Memory B cell (primary cell): ENCODE results near the gene IFI6.
"Not testable (repeated sequence)": the region's sequence is repeated elsewhere in the genome, so short reads cannot be mapped to it uniquely, and the experiment has no call there.

Source experiments
- ATAC-seq: fragments of 150-1000 bp; cut with Tn5 transposase; 2 replicates; pipeline ENCODE4 v1.10.0; 2021; ENCODE audit warnings: low read depth, mild to moderate bottlenecking, moderate library complexity
- DNase-seq, 2 donors: peaks; one replicate each; pipeline ENCODE4 v3.0.0; 2022; ENCODE audit warnings: low spot score in 2 of 2
- H3K27ac Mint-ChIP-seq: one replicate; pipeline ENCODE4 v1.8.0; 2022; ENCODE audit warnings: mild to moderate bottlenecking, moderate library complexity, mixed read lengths
- H3K27me3 Mint-ChIP-seq: one replicate; pipeline ENCODE4 v1.8.0; 2022; ENCODE audit warnings: mixed read lengths
- H3K36me3 Mint-ChIP-seq: one replicate; pipeline ENCODE4 v1.8.0; 2022; ENCODE audit warnings: mild to moderate bottlenecking, mixed read lengths
- H3K4me1 Mint-ChIP-seq: one replicate; pipeline ENCODE4 v1.8.0; 2022; ENCODE audit warnings: mixed read lengths
- H3K4me3 Mint-ChIP-seq: one replicate; pipeline ENCODE4 v1.8.0; 2022; ENCODE audit warnings: mild to moderate bottlenecking, moderate library complexity, mixed read lengths
- H3K9me3 Mint-ChIP-seq: one replicate; pipeline ENCODE4 v1.8.0; 2022; ENCODE audit warnings: mixed read lengths

Gene IFI6, protein sequence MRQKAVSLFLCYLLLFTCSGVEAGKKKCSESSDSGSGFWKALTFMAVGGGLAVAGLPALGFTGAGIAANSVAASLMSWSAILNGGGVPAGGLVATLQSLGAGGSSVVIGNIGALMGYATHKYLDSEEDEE

DNA sequence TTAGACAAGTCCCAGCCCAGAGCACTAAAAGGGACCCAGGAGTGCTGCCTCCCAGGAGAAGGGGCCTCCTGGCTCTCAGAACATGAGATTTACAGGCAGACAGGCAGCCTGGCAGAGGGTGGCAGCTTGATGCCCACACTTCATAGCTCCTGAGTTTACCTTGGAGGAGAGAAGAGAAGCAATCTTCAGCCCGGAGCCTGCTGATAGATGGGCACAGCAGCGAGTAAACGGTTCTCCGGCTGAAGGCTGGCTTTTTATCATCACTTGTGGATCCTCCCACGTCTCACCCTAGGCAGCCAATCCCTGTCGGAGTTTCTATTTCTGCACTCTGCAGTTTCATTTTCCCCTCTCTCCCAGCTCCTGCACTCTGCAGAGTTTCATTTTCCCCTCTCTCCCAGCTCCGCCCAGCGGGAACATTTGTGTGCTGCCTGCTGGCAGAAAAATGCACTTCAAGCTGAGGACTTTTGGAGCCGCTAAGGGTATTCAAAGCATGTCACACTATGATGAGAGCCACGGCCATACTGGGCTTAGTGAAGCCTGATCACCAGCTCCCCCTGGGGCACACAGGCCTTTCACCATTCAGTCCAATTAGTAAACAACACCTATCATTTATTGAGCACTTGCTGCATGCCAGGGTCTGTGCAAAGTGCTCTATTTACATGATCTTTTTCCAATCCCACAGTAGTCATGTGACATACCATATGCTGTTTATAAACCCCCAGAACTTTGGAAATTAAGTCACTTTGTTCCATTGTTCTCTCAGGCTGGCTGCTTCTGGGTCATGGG lies at the start of gene IFI6:
Gene IFI6 (minus strand): TSS at position 229 of the 786 bp plus-strand sequence. CDS start 2,878 bp downstream, outside the sequence.
- peaks cover 1% of the 10 kb centered on the region for H3K36me3 Mint-ChIP-seq
- ATAC-seq (peak; percentile 87), DNase-seq (peak; percentile 48 to 62)

DNA sequence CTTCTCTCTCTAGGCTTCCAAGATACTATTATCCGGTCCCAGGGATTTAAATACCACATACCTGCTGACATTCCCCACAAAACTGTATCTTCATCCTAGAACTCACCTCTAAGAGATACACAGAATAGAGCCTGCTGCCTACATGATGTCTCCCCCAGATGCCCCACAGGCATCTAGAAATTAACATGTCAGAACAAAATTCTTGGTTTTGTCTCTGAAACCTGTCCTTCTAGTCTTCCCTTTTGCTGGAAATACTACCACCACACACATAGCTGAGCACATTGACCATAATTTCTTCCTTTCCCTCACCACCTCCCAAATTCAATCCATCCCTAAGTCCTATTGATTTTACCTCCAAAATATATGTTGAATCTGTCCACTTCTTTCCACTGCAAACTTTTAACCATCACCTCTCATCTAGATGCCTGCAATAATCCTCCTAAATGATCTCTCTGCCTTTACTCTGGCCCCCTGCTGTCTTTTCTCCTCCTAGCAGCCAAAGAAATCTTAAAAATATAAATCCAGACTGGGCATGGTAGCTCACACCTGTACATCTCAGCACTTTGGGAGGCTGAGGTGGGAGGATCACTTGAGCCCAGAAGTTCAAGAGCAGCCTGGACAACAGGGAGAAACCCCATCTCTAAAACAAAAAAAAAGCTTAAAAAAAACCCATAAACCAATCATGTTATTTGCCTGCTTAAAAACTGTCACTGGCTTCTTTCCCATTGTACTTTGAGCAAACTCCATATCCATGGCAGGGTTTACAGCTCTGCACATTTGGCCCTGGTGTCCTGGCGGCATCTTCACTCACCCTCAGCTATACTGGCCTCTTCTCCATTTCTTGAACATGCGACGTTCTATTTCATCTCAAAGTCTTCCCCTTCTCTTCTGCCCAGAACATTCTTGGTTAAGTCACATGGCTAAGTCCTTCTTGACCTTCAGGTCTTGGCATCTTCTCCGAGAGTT lies 47.6 kb upstream of the IFI6 start:
- H3K27ac Mint-ChIP-seq: no peak overlapping the region
- ATAC-seq: peak; percentile 55

More for the DNA sequence above, at the start of gene IFI6:
- H3K9me3 Mint-ChIP-seq: no peaks in the 10 kb centered on the region
- H3K4me1 Mint-ChIP-seq: peaks cover 13% of the 10 kb centered on the region
- peak within 1 kb of the TSS; percentile 94 for H3K27ac Mint-ChIP-seq
- H3K4me3 Mint-ChIP-seq: peak within 1 kb of the TSS; percentile 98
- no peaks in the 10 kb centered on the region for H3K27me3 Mint-ChIP-seq

DNA sequence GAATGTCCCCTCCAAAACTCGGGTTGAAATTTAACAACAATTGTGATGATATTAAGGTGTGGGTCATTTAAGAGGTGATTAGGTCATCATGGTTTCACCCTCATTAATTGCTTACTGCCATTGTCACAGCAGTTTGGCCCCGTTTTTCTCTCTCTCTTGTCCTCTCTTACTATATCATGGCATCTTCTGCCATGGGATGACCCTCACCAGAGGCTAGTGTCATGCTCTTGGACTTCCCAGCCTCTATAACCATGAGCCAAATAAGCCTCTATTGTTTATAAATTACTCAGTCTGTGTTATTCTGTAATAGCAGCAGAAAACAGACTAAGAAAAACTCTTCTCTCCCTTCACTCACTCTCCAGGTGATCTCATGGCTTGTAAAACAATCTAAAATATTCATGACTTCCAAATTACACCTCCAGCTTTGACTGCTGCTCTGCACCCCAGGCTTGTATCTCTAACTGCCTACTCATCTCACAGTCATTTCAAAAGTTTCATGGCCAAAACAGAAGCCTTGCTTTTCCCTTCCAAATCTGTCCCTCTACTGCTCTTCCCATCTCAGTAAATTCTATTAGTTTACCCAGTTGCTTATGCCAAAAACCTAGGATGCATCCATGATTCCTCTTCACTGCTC lies 44.4 kb upstream of the IFI6 start:
- Mint-ChIP-seq H3K27me3 (peaks cover 18% of the 10 kb centered on the region), H3K36me3 (peaks cover 9% of the 10 kb centered on the region), H3K9me3 (peaks cover 10% of the 10 kb centered on the region), H3K4me1 (peaks cover 3% of the 10 kb centered on the region), H3K27ac (no peak overlapping the region), H3K4me3 (no peak overlapping the region)
- DNase-seq (no peak), ATAC-seq (no peak)

More for the DNA sequence above, 47.6 kb upstream of the IFI6 start:
- Mint-ChIP-seq H3K27me3 (peaks cover 13% of the 10 kb centered on the region), H3K4me3 (no peak overlapping the region), H3K36me3 (peaks cover 9% of the 10 kb centered on the region), H3K9me3 (peaks cover 10% of the 10 kb centered on the region), H3K4me1 (peaks cover 3% of the 10 kb centered on the region)
- DNase-seq: no peak

DNA sequence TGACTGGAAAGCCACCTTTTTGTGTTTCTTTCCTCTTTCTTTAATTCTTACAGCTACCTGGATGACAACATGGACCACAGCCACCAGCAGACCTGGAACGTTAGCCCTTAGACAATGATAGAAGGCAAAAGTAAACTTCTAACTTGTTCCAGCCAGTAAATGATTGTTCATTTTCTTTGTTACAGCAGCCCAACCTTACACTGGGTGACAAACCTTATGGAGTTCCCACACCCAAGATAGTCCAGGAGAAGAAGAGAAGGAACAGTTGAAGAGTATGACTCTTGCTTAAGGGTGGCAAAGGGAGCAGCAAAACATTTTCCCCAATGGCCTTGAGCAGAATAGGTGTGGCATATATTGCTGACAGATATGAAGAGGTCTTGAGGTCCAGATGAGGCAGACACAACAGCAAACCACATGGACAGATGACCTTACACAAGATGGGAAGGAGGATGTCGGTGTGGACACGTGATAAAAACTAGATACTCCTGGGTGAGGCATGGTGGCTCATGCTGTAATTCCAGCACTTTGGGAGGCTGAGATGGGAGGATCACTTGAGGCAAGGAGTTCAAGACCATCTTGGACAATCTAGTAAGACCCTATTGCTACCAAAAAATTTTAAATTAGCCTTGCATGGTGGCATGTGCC lies 42.0 kb upstream of the IFI6 start:
- ATAC-seq (no peak), DNase-seq (no peak)
- Mint-ChIP-seq H3K27me3 (peaks cover 16% of the 10 kb centered on the region), H3K4me1 (no peaks in the 10 kb centered on the region), H3K36me3 (peaks cover 9% of the 10 kb centered on the region), H3K4me3 (no peak overlapping the region), H3K27ac (no peak overlapping the region), H3K9me3 (peaks cover 10% of the 10 kb centered on the region)

DNA sequence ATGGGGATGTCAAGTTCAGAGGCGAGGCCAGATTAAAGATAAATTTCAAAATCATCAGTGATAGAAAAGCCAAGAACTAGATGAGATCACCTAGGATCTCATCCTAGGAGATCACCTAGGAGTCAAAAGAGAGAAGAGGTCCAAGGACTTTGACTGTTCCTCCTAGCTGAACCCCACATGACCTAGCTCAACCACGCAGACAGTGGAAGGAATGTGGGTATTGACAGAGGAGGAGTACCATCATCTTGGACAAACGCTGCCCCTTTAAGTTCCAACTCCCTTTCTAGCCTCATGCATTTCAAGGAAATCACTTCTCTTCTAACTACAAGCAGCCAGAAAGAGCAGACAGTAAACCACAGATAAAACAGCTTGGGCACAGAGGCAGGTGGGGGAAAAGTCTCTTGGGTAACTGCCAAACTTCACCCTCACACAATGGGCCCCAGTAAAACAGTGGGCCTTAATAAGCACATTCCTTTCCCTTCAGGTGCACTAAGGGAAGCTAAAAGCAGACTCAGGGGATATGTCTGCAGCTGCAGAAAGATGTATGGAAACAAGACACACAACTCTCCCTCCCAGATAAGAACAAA lies 41.2 kb upstream of the IFI6 start:
- peaks cover 10% of the 10 kb centered on the region for H3K9me3 Mint-ChIP-seq
- peaks cover 9% of the 10 kb centered on the region for H3K36me3 Mint-ChIP-seq
- H3K4me1 Mint-ChIP-seq: no peaks in the 10 kb centered on the region
- no peak overlapping the region for H3K4me3 Mint-ChIP-seq
- peaks cover 18% of the 10 kb centered on the region for H3K27me3 Mint-ChIP-seq
- ATAC-seq: no peak
- no peak for DNase-seq
- no peak overlapping the region for H3K27ac Mint-ChIP-seq

DNA sequence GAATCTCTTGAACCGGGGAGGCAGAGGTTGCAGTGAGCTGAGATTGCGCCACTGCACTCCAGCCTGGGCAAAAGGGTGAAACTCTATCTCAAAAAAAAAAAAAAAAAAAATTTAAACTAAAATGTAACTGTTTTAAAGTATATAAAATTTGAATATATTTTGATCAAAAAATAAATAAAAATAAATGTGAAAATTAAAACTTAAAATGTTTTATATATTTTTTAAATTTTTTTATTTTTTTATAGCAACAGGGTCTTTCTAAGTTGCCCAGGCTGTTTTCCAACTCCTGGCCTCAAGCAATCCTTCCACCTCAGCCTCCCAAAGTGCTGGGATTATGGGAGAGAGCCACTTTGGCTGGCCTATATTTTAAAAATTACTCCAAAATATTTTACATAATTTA lies 38.6 kb upstream of the IFI6 start:
- ATAC-seq (no peak), DNase-seq (no peak)
- H3K4me1 Mint-ChIP-seq: no peaks in the 10 kb centered on the region
- H3K27ac Mint-ChIP-seq: no peak overlapping the region
- H3K36me3 Mint-ChIP-seq: no peaks in the 10 kb centered on the region
- no peak overlapping the region for H3K4me3 Mint-ChIP-seq
- H3K27me3 Mint-ChIP-seq: peaks cover 6% of the 10 kb centered on the region
- H3K9me3 Mint-ChIP-seq: no peaks in the 10 kb centered on the region

DNA sequence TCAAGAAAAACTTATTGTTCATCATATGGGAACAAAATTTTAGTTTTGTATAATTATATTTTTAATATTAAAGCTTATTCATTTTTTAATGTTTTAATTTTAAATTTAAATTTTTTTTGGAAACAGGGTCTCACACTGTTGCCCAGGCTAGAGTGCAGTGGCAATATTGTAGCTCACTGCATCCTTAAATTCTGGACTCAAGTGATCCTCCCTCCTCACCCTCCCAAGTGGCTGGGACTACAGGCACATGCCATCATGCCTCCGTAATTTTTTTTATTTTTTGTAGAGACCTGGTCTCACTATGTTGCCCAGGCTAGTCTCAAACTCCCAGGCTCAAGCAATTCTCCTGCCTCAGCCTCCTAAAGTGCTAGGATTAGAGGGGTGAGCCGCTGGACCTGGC lies 33.6 kb upstream of the IFI6 start:
- no peaks in the 10 kb centered on the region for H3K36me3 Mint-ChIP-seq
- H3K27me3 Mint-ChIP-seq: peaks cover 4% of the 10 kb centered on the region
- no peak for ATAC-seq
- no peak overlapping the region for H3K27ac Mint-ChIP-seq
- no peak for DNase-seq
- no peaks in the 10 kb centered on the region for H3K4me1 Mint-ChIP-seq
- no peak overlapping the region for H3K4me3 Mint-ChIP-seq
- H3K9me3 Mint-ChIP-seq: peaks cover 2% of the 10 kb centered on the region

DNA sequence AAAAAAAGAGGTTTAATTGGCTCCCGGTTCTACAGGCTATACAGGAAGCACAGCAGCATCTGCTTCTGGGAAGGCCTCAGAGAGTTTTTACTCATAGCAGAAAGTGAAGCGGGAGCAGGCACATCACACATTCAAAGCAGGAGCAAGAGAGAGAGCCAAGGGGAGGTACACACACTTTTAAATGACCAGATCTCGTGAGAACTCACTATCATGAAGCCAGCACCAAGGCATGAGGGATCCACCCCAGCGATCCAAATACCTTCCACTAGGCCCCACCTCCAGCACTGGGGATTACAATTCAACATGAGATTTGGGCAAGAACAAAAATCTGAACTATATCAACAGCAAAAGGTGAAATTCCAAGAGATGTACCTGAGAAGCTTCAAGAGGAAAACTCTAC lies 33.0 kb upstream of the IFI6 start:
- Mint-ChIP-seq H3K4me3 (no peak overlapping the region), H3K27me3 (peaks cover 4% of the 10 kb centered on the region), H3K9me3 (peaks cover 2% of the 10 kb centered on the region), H3K4me1 (no peaks in the 10 kb centered on the region), H3K36me3 (no peaks in the 10 kb centered on the region), H3K27ac (no peak overlapping the region)
- DNase-seq (no peak), ATAC-seq (no peak)

DNA sequence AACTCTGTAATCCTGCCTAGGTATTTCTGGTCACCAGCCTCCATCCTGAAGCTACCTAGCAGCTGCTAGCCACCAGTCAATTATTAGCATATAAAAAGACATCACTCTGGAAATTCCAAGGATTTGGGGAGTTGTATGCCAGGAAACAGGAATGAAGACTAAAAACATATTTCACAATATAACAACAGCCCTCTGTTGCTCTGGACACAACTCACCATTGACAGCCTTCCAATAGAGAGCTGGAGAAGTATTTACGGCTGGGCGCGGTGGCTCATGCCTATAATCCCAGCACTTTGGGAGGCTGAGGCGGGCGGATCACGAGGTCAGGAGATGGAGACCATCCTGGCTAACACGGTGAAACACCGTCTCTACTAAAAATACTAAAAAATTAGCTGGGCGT lies 24.8 kb upstream of the IFI6 start:
- not testable (repeated sequence) for H3K27me3 Mint-ChIP-seq, ATAC-seq, H3K27ac Mint-ChIP-seq, H3K4me3 Mint-ChIP-seq, H3K4me1 Mint-ChIP-seq, H3K9me3 Mint-ChIP-seq, DNase-seq, H3K36me3 Mint-ChIP-seq

DNA sequence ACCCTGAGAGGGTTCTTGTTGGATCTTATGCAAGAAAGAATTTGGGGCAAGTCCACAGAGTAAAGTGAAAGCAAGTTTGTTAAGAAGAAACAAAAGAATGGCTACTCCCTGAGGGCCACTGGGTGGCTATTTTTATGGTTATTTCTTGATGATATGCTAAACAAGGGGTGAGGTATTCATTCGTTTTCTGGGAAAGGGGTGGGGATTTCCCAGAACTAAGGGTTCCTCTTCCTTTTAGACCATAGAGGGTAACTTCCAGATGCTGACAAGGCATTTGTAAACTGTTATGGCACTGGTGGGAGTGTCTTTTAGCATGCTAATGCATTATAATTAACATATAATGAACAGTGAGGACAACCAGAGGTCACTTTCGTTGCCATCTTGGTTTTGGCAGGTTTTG lies 18.2 kb upstream of the IFI6 start:
- ATAC-seq: no peak
- DNase-seq: no peak
- Mint-ChIP-seq H3K4me1 (peaks cover 8% of the 10 kb centered on the region), H3K27me3 (peaks cover 2% of the 10 kb centered on the region), H3K27ac (peak overlapping the region; percentile 28), H3K9me3 (no peaks in the 10 kb centered on the region), H3K36me3 (no peaks in the 10 kb centered on the region), H3K4me3 (no peak overlapping the region)

DNA sequence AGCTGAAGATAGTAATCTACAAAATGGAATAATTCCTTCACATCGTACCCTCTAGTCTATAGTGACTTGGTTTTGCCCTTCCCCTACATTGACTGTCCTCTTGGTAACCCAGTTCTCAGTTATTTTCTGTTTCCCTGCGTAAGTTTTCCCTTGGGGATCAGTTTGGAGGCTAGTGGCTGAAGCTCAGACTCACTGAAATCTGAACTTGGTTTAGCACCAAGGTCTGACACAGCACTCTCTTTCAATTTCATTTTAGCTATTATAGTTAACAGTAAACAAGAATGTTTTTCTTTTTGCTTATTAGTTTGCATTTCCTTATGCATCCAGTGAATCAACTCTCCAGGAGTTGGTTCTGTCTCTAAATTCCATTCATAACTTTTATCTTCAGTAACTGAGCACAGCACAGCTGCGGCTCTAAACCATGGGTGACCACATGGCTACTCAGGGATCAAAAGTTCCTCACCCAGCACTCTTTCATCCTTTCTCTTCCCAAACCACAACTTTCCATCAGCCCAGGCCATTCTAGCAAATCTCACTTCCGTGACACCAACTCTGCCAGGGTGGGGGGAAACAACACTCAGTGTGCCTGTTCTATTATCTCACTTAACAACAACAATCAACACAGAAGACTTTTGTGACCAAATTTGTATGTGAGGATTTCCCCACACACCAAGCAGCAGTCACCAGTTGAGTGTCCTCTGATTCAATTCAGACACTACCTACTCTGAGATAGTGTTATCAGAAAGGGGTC lies 17.6 kb upstream of the IFI6 start:
- peaks cover 5% of the 10 kb centered on the region for H3K27me3 Mint-ChIP-seq

DNA sequence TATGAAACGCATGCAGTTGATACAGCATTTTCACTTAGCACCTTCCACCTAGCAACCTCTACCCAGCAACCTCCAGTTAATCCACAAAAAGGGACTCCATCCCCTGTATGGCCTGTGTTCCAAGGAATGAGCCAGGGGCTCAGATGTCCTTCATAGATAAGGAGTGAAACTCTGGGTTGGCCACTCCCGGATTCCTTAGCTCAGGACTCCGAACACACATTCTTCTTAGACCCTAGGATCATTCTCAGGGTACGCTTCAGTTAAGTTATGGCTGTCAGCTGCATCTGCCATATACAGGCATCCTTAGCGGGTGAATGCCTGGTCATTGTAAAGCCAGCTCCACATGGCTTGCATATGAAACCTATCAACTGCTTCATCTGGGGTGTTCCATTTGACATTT lies 15.9 kb upstream of the IFI6 start:
- Mint-ChIP-seq H3K36me3 (peaks cover 3% of the 10 kb centered on the region), H3K4me3 (no peak overlapping the region), H3K9me3 (peaks cover under 1% of the 10 kb centered on the region), H3K27me3 (peaks cover 5% of the 10 kb centered on the region), H3K27ac (no peak overlapping the region), H3K4me1 (peaks cover 8% of the 10 kb centered on the region)
- DNase-seq (no peak), ATAC-seq (no peak)

More for the DNA sequence above, 17.6 kb upstream of the IFI6 start:
- ATAC-seq: no peak
- H3K36me3 Mint-ChIP-seq: peaks cover 3% of the 10 kb centered on the region
- H3K4me1 Mint-ChIP-seq: peaks cover 8% of the 10 kb centered on the region
- H3K27ac Mint-ChIP-seq: peak overlapping the region; percentile 28
- no peak overlapping the region for H3K4me3 Mint-ChIP-seq
- H3K9me3 Mint-ChIP-seq: no peaks in the 10 kb centered on the region
- no peak for DNase-seq
